Thyroid gland (tissue), 4 donors: ENCODE data around the gene GRIP2. TPM values are rescaled to one million over a fixed set of nuclear protein-coding genes. Genes with fewer than 3 reads are reported as not detected.

ENCODE experiments used
- DNase-seq, 2 donors: peaks; one replicate each; pipeline ENCODE4 v3.0.0-alpha.2; 2019
- H3K27ac ChIP-seq, 3 donors: fragments of 200-600 bp; sonication (generic); 1 replicate in 2 of 3; 2 replicates in 1 of 3; pipeline ENCODE4 v1.5.1; 2016 to 2019; ENCODE audit warnings: mild to moderate bottlenecking in 1 of 3, moderate library complexity in 1 of 3
- H3K27me3 ChIP-seq: fragments of 200-600 bp; sonication (generic); one replicate; pipeline ENCODE4 v1.5.1; 2019
- H3K36me3 ChIP-seq, 2 donors: fragments of 200-600 bp; sonication (generic); one replicate each; pipeline ENCODE4 v1.5.1; 2016 to 2019
- H3K4me1 ChIP-seq, 2 donors: fragments of 200-600 bp; sonication (generic); one replicate each; pipeline ENCODE4 v1.5.1; 2017 to 2019
- H3K4me3 ChIP-seq, 3 donors: fragments of 200-600 bp; sonication (generic); replicated peaks in 1 of 3; 1 replicate in 2 of 3; 2 replicates in 1 of 3; pipeline ENCODE4 v1.5.1; 2016; ENCODE audit warnings: mild to moderate bottlenecking in 1 of 3
- H3K9me3 ChIP-seq: fragments of 200-600 bp; sonication (generic); one replicate; pipeline ENCODE4 v1.5.1; 2017
- POLR2A ChIP-seq, 2 donors: fragments of 450-650 bp; IDR thresholded peaks; one replicate each; pipeline ENCODE4 v1.6.1; 2017; ENCODE audit warnings: antibody characterized with exemption in 2 of 2, mild to moderate bottlenecking in 2 of 2, moderate library complexity in 1 of 2
- WGBS, 2 donors: methylation state at CpG; one replicate each; pipeline ENCODE4 v1.1.5; 2017; 5-methylcytosine and 5-hydroxymethylcytosine counted together
- intact Hi-C: fragments of 100-400 bp; cut with DNase I; formaldehyde crosslinking; loops from one replicate; pipeline ENCODE4 v1.15.1; 2023
- total RNA-seq, 4 donors: library from RNA; depleted of rRNA; stranded (reverse); fragments of >200 nt; gene quantifications; one replicate each; pipeline ENCODE4 v1.2.3, GENCODE V29; 2016
- TF ChIP-seq, protein P1 (sequence below), 6 experiments: fragments of 200-600 bp in 3 of 6; fragments of 450-650 bp in 3 of 6; sonication (generic) in 3 of 6; IDR thresholded peaks; one replicate each; pipeline ENCODE4 v1.5.1; 2016 to 2019; ENCODE audit warnings: antibody characterized with exemption in 6 of 6, mild to moderate bottlenecking in 2 of 6, inconsistent platforms in 1 of 6, moderate library complexity in 1 of 6

The GRIP2 gene
- total RNA-seq, 4 donors from 2014 or later: 0.22 to 0.44 (median 0.39) TPM

DNA sequence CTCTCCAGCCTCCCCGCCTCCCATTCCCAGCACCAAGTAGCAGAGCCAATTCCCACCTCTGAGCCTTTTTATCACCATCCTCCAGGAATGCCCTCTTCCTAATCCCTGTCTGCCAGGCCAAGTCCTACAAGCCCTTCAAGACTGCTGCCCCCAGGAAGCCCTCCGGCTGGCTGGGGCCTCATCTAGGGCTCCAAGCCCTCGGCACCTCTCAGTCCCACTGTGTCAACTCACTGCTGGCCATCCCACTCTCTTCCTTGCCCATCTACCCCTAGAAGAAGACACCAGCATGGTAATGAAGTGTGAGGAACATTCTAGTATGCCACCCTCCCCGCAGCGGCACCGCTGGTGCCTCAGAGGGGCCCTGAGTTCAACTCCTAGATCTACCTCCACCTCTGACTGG is 10.0 kb upstream of the GRIP2 start:
- no peak for DNase-seq
- Histone ChIP-seq H3K9me3 (no peaks in the 10 kb centered on the region), H3K4me3 (no peak overlapping the region), H3K27me3 (no peaks in the 10 kb centered on the region), H3K27ac (no peak overlapping the region), H3K4me1 (peaks cover 0 to 5% of the 10 kb centered on the region in 2 donors), H3K36me3 (no peaks in the 10 kb centered on the region)
- WGBS, 2 donors: 81 to 94% methylated on average over 6 of the region's 6 CpGs
- intact Hi-C loops: no loop called here
- no peak for TF ChIP-seq POLR2A (IDR thresholded peaks at IDR 0.05)
- TF ChIP-seq, protein P1, sequence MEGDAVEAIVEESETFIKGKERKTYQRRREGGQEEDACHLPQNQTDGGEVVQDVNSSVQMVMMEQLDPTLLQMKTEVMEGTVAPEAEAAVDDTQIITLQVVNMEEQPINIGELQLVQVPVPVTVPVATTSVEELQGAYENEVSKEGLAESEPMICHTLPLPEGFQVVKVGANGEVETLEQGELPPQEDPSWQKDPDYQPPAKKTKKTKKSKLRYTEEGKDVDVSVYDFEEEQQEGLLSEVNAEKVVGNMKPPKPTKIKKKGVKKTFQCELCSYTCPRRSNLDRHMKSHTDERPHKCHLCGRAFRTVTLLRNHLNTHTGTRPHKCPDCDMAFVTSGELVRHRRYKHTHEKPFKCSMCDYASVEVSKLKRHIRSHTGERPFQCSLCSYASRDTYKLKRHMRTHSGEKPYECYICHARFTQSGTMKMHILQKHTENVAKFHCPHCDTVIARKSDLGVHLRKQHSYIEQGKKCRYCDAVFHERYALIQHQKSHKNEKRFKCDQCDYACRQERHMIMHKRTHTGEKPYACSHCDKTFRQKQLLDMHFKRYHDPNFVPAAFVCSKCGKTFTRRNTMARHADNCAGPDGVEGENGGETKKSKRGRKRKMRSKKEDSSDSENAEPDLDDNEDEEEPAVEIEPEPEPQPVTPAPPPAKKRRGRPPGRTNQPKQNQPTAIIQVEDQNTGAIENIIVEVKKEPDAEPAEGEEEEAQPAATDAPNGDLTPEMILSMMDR (IDR thresholded peaks at IDR 0.05): no peak

DNA sequence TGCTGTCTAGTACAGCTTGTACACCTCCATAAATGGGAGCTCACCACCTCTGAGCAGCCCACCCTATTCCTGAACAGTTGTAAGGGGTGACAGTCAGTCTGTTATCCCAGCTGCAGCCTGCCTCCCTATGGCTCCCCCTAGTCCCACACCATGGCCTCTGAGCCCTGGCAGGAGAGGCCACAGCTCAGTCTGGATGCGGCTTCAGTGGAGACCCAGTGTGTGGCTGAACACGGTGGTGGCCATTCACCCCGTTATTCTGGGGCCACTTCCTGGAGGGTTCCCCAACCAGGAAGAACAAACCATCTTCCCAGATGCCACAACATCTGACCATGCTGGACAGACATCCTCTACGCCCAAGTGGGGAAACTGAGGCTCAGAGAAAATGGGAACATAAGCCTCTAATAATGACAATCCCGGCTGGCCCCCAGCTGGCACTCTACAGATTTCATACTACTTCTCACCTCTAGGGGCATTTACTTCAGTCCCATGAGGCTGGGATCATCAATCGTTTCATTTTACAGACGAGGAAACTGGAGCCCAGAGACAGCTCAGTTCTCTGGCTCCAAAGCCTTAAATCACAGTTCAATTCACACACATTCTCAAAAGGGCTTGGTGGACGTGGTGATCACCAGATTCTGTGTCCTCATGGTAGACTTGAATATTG is 9.2 kb upstream of the GRIP2 start:
- TF ChIP-seq POLR2A (IDR thresholded peaks at IDR 0.05): no peak
- TF ChIP-seq, protein P1 (IDR thresholded peaks at IDR 0.05): no peak
- Histone ChIP-seq H3K4me1 (peaks cover 0 to 5% of the 10 kb centered on the region in 2 donors), H3K9me3 (no peaks in the 10 kb centered on the region), H3K27me3 (no peaks in the 10 kb centered on the region), H3K27ac (no peak overlapping the region), H3K4me3 (no peak overlapping the region), H3K36me3 (no peaks in the 10 kb centered on the region)
- intact Hi-C loops: loop anchor here (5.0 kb wide), 2 partner anchors 287 to 347 kb away; no protein-coding TSS in a partner anchor
- DNase-seq: no peak
- 66 to 69% methylated on average over 8 of the region's 8 CpGs for WGBS, 2 donors

DNA sequence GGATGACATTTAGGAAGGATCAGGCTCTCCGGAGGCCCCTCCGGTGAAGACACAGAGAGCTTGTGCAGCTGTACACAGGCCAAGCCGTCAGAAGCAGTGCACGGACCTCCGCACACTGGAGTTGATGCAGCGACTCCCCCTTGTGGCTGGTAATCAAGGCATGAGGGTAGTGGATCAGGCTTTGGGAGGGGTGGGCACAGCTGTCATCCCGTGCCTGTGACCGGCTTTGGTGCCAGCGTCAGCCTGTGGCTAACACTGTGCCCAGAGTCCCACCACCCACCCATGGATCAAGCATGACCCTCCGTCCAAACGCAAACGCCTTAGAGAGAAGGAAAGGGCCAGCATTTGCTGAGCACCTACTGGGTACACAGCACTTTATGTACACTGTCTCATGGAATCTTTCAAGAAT is 8.2 kb upstream of the GRIP2 start:
- Histone ChIP-seq H3K36me3 (no peaks in the 10 kb centered on the region), H3K4me1 (peaks cover 0 to 5% of the 10 kb centered on the region in 2 donors), H3K4me3 (no peak overlapping the region), H3K27ac (no peak overlapping the region), H3K27me3 (no peaks in the 10 kb centered on the region), H3K9me3 (no peaks in the 10 kb centered on the region)
- DNase-seq: peak; percentile 61 to 65
- intact Hi-C loops: loop anchor here (5.0 kb wide), 2 partner anchors 286 to 346 kb away; no protein-coding TSS in a partner anchor
- TF ChIP-seq POLR2A (IDR thresholded peaks at IDR 0.05): no peak
- TF ChIP-seq, protein P1 (IDR thresholded peaks at IDR 0.05): peak; percentile 21 to 63 (median 52)
- 13 to 36% methylated on average over 5 to 12 of the region's 12 CpGs for WGBS, 2 donors

DNA sequence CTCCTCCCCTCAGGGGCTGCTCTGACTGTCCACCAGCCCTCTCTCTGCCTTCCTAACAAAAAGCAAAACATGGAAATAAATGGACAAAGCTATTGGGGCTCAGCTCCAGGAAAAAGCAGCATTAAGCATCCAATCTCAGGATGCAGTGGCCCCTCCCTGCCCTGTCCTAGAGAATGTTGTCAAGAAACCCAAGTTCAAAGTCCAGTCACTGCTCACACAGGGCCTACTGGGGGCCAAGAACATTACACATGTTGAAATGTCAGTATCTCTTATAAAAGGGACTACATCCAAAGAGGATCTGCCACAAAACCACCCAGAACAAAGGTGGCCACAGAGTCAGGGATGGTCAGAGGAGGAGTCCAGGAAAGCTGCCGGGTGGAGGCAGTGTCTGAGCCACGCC is 7.6 kb upstream of the GRIP2 start:
- Histone ChIP-seq H3K9me3 (no peaks in the 10 kb centered on the region), H3K4me3 (no peak overlapping the region), H3K27ac (no peak overlapping the region), H3K36me3 (no peaks in the 10 kb centered on the region), H3K4me1 (peaks cover 0 to 5% of the 10 kb centered on the region in 2 donors), H3K27me3 (no peaks in the 10 kb centered on the region)
- DNase-seq: no peak
- no peak for TF ChIP-seq POLR2A (IDR thresholded peaks at IDR 0.05)
- TF ChIP-seq, protein P1 (IDR thresholded peaks at IDR 0.05): no peak
- intact Hi-C loops: loop anchor here (5.0 kb wide), 2 partner anchors 285 to 345 kb away; no protein-coding TSS in a partner anchor
- 91 to 93% methylated on average over 2 of the region's 2 CpGs for WGBS, 2 donors

DNA sequence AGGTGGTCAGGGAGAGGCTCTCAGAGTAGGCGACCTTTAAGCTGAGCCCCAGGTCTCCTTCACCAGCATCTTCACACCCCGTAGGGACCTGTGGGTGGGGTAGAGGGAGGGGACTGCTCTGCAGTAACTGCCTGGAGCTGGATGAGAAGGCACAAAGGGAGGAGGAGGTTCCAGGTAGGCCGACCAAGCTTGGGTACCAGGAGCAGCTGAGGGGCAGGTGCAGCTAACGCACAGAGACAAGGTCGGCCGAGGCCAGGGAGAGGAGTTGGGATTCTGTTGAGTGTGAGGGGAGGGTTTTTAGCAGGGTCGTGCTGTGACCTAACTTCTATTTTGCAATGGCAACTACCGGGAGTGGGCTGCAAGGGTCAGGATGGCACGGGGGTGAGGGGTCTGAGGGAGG is 5.9 kb upstream of the GRIP2 start:
- H3K4me3 ChIP-seq: no peak overlapping the region

More for the DNA sequence above, 5.9 kb upstream of the GRIP2 start:
- TF ChIP-seq, protein P1 (IDR thresholded peaks at IDR 0.05): no peak
- TF ChIP-seq POLR2A (IDR thresholded peaks at IDR 0.05): no peak
- no peaks in the 10 kb centered on the region for H3K36me3 ChIP-seq
- H3K27ac ChIP-seq: no peak overlapping the region
- H3K9me3 ChIP-seq: no peaks in the 10 kb centered on the region
- H3K27me3 ChIP-seq: no peaks in the 10 kb centered on the region
- H3K4me1 ChIP-seq: peaks cover 0 to 5% of the 10 kb centered on the region in 2 donors
- no peak for DNase-seq
- WGBS, 2 donors: 72 to 79% methylated on average over 9 of the region's 9 CpGs
- intact Hi-C loops: loop anchor here (5.0 kb wide), 2 partner anchors 284 to 344 kb away; no protein-coding TSS in a partner anchor
